Measurements from ENCODE around the gene DGKD.

Gene DGKD

DNA sequence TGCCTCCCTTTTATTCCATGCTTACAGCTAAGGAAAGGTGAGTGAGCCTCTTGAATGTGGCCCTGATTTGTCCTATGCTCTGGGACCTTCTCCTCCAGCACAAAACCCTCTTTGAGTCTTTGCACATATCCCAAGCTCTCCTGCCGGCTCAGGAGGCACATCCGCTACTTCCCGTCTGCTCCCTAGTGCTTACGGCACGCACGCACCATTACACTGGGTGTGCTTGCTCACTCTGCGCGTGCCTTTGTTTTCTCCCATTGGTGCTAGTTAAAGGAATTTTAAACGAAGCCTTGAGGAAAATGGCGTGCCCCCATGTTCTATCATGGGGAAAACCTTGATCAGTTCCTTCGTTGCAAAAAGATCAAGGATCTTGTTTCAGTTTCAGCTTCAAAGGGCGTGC, 7.9 kb upstream of the DGKD start:
- no peak overlapping the region for H3K4me3 ChIP-seq (ENCODE audit: low read depth, low read length)
- no peak for DNase-seq (ENCODE audit: low read depth)
- TF ChIP-seq, protein P1, sequence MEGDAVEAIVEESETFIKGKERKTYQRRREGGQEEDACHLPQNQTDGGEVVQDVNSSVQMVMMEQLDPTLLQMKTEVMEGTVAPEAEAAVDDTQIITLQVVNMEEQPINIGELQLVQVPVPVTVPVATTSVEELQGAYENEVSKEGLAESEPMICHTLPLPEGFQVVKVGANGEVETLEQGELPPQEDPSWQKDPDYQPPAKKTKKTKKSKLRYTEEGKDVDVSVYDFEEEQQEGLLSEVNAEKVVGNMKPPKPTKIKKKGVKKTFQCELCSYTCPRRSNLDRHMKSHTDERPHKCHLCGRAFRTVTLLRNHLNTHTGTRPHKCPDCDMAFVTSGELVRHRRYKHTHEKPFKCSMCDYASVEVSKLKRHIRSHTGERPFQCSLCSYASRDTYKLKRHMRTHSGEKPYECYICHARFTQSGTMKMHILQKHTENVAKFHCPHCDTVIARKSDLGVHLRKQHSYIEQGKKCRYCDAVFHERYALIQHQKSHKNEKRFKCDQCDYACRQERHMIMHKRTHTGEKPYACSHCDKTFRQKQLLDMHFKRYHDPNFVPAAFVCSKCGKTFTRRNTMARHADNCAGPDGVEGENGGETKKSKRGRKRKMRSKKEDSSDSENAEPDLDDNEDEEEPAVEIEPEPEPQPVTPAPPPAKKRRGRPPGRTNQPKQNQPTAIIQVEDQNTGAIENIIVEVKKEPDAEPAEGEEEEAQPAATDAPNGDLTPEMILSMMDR (IDR thresholded peaks at IDR 0.05; ENCODE audit: insufficient read depth, low read depth, low read length, missing control alignments), result no peak

DNA sequence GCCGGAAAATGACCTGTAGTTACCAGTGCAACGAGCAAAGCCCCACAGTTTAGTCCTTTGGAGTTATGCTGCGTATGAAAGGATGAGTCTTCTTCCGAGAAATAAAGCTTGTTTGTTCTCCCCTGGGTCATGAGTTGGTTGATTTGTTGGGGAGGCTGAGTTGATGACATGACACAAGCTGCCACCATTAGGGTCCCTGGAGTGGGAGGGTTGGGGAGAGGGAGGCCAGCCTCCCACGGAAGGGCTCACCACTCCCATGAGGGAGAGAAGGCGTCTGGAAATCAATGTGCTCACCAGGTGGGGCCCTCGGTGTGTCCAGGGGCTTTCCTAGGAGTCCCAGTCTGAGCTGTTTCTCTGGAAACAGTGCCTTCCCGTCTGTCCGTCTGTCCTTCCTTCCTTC, 7.4 kb upstream of the DGKD start:
- H3K4me3 ChIP-seq (ENCODE audit: low read depth, low read length), result no peak overlapping the region
- TF ChIP-seq, protein P1 (IDR thresholded peaks at IDR 0.05; ENCODE audit: insufficient read depth, low read depth, low read length, missing control alignments), result no peak
- no peak for DNase-seq (ENCODE audit: low read depth)

- no peak overlapping the region for H3K4me3 ChIP-seq (ENCODE audit: low read depth, low read length)
- TF ChIP-seq, protein P1 (IDR thresholded peaks at IDR 0.05; ENCODE audit: insufficient read depth, low read depth, low read length, missing control alignments), result no peak
- peak; percentile 84 for DNase-seq (ENCODE audit: low read depth)
Measured at GRCh38 chr2:233349005-233349998, 5.0 kb upstream of the DGKD start.

- no peak for DNase-seq (ENCODE audit: low read depth)
- no peak overlapping the region for H3K4me3 ChIP-seq (ENCODE audit: low read depth, low read length)
Measured at GRCh38 chr2:233350708-233351107, 3.6 kb upstream of the DGKD start.

GRCh38 chr2:233351423-233351822, 2.9 kb upstream of the DGKD start:
- no peak for DNase-seq (ENCODE audit: low read depth)
- TF ChIP-seq, protein P1 (IDR thresholded peaks at IDR 0.05; ENCODE audit: insufficient read depth, low read depth, low read length, missing control alignments), result no peak
- H3K4me3 ChIP-seq (ENCODE audit: low read depth, low read length), result no peak overlapping the region

More at GRCh38 chr2:233350708-233351107, 3.6 kb upstream of the DGKD start:
- TF ChIP-seq, protein P1 (IDR thresholded peaks at IDR 0.05; ENCODE audit: insufficient read depth, low read depth, low read length, missing control alignments), result no peak

DNA sequence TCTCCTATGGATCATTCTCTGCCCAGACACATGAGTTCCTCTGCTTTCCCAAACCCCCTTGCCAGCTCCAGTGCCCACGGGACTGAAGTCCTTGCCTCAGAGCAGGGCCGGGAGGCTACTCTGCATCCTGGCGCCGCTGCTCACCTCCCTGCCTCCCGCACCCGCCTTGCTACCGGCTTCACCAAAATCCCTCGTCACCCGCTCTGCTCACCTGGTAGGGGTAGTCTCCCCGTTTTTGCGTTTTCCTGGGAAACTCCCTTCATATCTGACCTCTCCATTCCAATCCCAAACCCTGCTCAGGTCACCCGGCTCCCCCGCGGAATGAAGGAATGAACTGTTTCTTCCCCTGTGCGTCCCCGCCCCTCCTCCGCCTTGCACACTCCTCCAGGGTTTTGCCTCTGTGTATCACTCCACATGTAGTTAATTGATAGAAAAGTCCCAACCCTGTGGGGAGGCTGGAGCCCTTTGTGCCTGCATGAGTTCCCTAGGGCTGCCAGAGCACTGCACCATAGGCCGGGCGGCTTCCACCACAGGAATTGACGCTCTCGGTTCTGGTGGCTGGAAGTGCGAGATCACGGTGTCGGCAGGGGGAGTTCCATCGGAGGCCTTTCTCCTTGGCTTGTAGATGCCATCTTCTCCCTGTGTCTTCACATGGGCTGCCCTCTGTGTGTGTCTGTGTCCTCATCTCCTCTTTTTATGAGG, 2.0 kb upstream of the DGKD start:
- H3K4me3 ChIP-seq (ENCODE audit: low read depth, low read length), result no peak overlapping the region
- DNase-seq (ENCODE audit: low read depth), result no peak
- TF ChIP-seq, protein P1 (IDR thresholded peaks at IDR 0.05; ENCODE audit: insufficient read depth, low read depth, low read length, missing control alignments), result no peak
